Measurements from ENCODE around the gene FBF1. TPM values are rescaled to one million over a fixed set of nuclear protein-coding genes. Genes with fewer than 3 reads are reported as not detected.

Gene FBF1
- total and polyA plus RNA-seq, 2 donors (not counting 3 experiments of a cell fraction or from before 2014, with no cell fraction given): 4.9 to 9.4 TPM

GRCh38 chr17:75922173-75922961 is 18.5 kb downstream of the FBF1 start:
- H3K4me2 ChIP-seq (ENCODE audit: insufficient read depth, low read length): no peak overlapping the region
- H3K9ac ChIP-seq (replicated peaks; ENCODE audit: extremely low read depth, insufficient read depth, low read length): no peak overlapping the region
- no peaks in the 10 kb centered on the region for H3K36me3 ChIP-seq (ENCODE audit: control insufficient read depth in 2 of 2, extremely low read depth in 1 of 2, insufficient read depth in 2 of 2, low read length in 2 of 2)
- no peaks in the 10 kb centered on the region for H3K9me1 ChIP-seq (replicated peaks; ENCODE audit: control insufficient read depth, extremely low read depth, insufficient read depth, low read length)
- CTCF ChIA-PET: no interaction called here
- intact Hi-C loops (cut with micrococcal nuclease): no loop called here
- H2AFZ ChIP-seq (ENCODE audit: low read depth, low read length): no peak overlapping the region
- H3K4me3 ChIP-seq (replicated peaks in 1 of 3; ENCODE audit: insufficient read depth in 1 of 3, low read depth in 1 of 3, low read length in 3 of 3): no peak overlapping the region
- POLR2A ChIA-PET: no interaction called here
- no peaks in the 10 kb centered on the region for H3K4me1 ChIP-seq (ENCODE audit: control insufficient read depth, extremely low read depth, insufficient read depth, low read length)
- no peaks in the 10 kb centered on the region for H3K9me3 ChIP-seq (replicated peaks; ENCODE audit: control insufficient read depth, insufficient read depth, low read length)
- no peak for FAIRE-seq
- no peak for DNase-seq (ENCODE audit: low read depth, low spot score)
- no peak for TF ChIP-seq POLR2A (IDR thresholded peaks at IDR 0.05; ENCODE audit: low read depth, low read length)
- TF ChIP-seq JUN (IDR thresholded peaks at IDR 0.05; ENCODE audit: borderline replicate concordance, insufficient read depth, insufficient read length, low read depth): no peak
- no peak for TF ChIP-seq FOS (IDR thresholded peaks at IDR 0.05; ENCODE audit: borderline replicate concordance, insufficient read depth, low read length)
- no peak for TF ChIP-seq GATA2 (IDR thresholded peaks at IDR 0.05; ENCODE audit: insufficient read depth, insufficient read length, low read depth, low read length)
- TF ChIP-seq MAX (IDR thresholded peaks at IDR 0.05; ENCODE audit: insufficient read depth, insufficient read length): no peak
- TF ChIP-seq CTCF (IDR thresholded peaks at IDR 0.05; ENCODE audit: extremely low read depth in 1 of 2, insufficient read depth in 1 of 2, low read depth in 1 of 2, low read length in 2 of 2): no peak
- TF ChIP-seq MYC (IDR thresholded peaks at IDR 0.05; ENCODE audit: low read depth, low read length): no peak
- TF ChIP-seq POLR2AphosphoS5 (IDR thresholded peaks at IDR 0.05; ENCODE audit: insufficient read depth, low read depth, low read length): no peak
- TF ChIP-seq EZH2 (IDR thresholded peaks at IDR 0.05; ENCODE audit: borderline replicate concordance, low read depth, low read length, severe bottlenecking): no peak
- H3K27ac ChIP-seq (ENCODE audit: insufficient read depth, low read depth, low read length): no peak overlapping the region
- no peaks in the 10 kb centered on the region for H3K79me2 ChIP-seq (ENCODE audit: control insufficient read depth, insufficient read depth, low read length)
- H4K20me1 ChIP-seq (replicated peaks; ENCODE audit: control insufficient read depth, extremely low read depth, insufficient read depth, low read length): no peaks in the 10 kb centered on the region
- dilution Hi-C loops (cut with MboI; ENCODE audit: extremely low pct_ligation_motif_present, low sequenced_read_pairs): no loop called here
- BruUV-seq (replicated peaks): no TSS peak
- no peaks in the 10 kb centered on the region for H3K27me3 ChIP-seq (ENCODE audit: control insufficient read depth in 2 of 2, insufficient read depth in 2 of 2, low read length in 2 of 2)

Data from endothelial cell of umbilical vein (primary cell).